Osteoblast (primary cell): ENCODE data around the gene PSMA6. TPM values are rescaled to one million over a fixed set of nuclear protein-coding genes. Genes with fewer than 3 reads are reported as not detected.

Experiments used
- DNase-seq: peaks from one replicate; pipeline ENCODE4 v3.0.0; 2011; ENCODE audit warnings: low spot score, mixed read lengths; ENCODE audit not compliant: insufficient read length; ENCODE audit errors: missing footprints
- H2AFZ ChIP-seq: 2 replicates; pipeline ENCODE4 v1.6.0; 2011; ENCODE audit warnings: mild to moderate bottlenecking, low read length
- H3K27ac ChIP-seq: 2 replicates; pipeline ENCODE4 v1.5.1; 2011; ENCODE audit warnings: mild to moderate bottlenecking, low read depth, low read length, moderate library complexity
- H3K27me3 ChIP-seq: 2 replicates; pipeline ENCODE4 v1.6.0; 2012; ENCODE audit warnings: mild to moderate bottlenecking, control low read depth, inconsistent platforms, low read length, moderate library complexity; ENCODE audit not compliant: insufficient read depth
- H3K36me3 ChIP-seq: 2 replicates; pipeline ENCODE4 v1.5.1; 2011; ENCODE audit warnings: mild to moderate bottlenecking, low read length, control low read depth, moderate library complexity; ENCODE audit not compliant: insufficient read depth
- H3K4me1 ChIP-seq: 2 replicates; pipeline ENCODE4 v1.5.1; 2011; ENCODE audit warnings: mild to moderate bottlenecking, low read length, control low read depth, moderate library complexity; ENCODE audit not compliant: insufficient read depth
- H3K4me2 ChIP-seq: 2 replicates; pipeline ENCODE4 v1.6.0; 2011; ENCODE audit warnings: mild to moderate bottlenecking, low read length; ENCODE audit not compliant: insufficient read depth
- H3K4me3 ChIP-seq: fragments of 200-600 bp; sonication (generic); 3 replicates; pipeline ENCODE4 v1.5.1; 2012; ENCODE audit warnings: mild to moderate bottlenecking, low read length, inconsistent platforms; ENCODE audit not compliant: insufficient read depth
- H3K79me2 ChIP-seq: 2 replicates; pipeline ENCODE4 v1.6.0; 2012; ENCODE audit warnings: mild to moderate bottlenecking, low read length, control low read depth, inconsistent platforms; ENCODE audit not compliant: insufficient read depth
- H3K9me3 ChIP-seq: 2 replicates; pipeline ENCODE4 v1.5.1; 2011; ENCODE audit warnings: low read depth, low read length, control low read depth
- H4K20me1 ChIP-seq: 2 replicates; pipeline ENCODE4 v1.6.0; 2012; ENCODE audit warnings: mild to moderate bottlenecking, low read length, control low read depth; ENCODE audit not compliant: insufficient read depth
- CTCF ChIP-seq: IDR thresholded peaks from 2 replicates; pipeline ENCODE4 v1.5.1; 2011; ENCODE audit warnings: mild to moderate bottlenecking, low read depth, low read length, moderate library complexity; ENCODE audit errors: extremely low read depth
- total RNA-seq: library from RNA; depleted of rRNA; stranded (reverse); fragments of >200 nt; gene quantifications from 2 replicates; pipeline ENCODE4 v1.2.3, GENCODE V29; 2012

The PSMA6 gene
- total RNA-seq, 1 donor, result 170 TPM

DNA sequence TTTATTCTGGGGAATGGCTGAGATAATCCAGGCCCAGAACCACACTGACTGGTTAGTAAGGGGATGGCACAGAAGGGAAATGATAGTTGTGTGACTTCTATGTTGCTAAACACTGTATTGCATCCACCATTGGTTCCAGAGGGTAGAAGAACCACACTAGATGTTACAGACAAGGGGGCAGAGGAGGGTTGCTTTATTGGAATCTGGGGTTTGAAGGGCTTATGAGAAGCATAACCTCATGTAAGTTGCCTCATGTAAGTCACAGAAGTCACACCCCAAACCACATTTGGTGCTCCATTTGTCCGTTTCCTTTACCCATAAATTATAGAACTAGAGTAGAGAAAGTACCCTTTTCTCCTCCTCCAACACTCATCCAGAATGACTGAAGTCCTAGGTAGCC is 5.5 kb upstream of the PSMA6 start:
- no peaks in the 10 kb centered on the region for H3K27me3 ChIP-seq
- H3K4me1 ChIP-seq, result no peaks in the 10 kb centered on the region
- TF ChIP-seq CTCF, result no peak
- no peaks in the 10 kb centered on the region for H4K20me1 ChIP-seq
- H3K4me2 ChIP-seq, result no peak overlapping the region
- no peak overlapping the region for H3K4me3 ChIP-seq
- no peak for DNase-seq
- H2AFZ ChIP-seq, result no peak overlapping the region
- H3K9me3 ChIP-seq, result no peaks in the 10 kb centered on the region
- H3K79me2 ChIP-seq, result no peaks in the 10 kb centered on the region
- no peak overlapping the region for H3K27ac ChIP-seq
- peaks cover 3% of the 10 kb centered on the region for H3K36me3 ChIP-seq

DNA sequence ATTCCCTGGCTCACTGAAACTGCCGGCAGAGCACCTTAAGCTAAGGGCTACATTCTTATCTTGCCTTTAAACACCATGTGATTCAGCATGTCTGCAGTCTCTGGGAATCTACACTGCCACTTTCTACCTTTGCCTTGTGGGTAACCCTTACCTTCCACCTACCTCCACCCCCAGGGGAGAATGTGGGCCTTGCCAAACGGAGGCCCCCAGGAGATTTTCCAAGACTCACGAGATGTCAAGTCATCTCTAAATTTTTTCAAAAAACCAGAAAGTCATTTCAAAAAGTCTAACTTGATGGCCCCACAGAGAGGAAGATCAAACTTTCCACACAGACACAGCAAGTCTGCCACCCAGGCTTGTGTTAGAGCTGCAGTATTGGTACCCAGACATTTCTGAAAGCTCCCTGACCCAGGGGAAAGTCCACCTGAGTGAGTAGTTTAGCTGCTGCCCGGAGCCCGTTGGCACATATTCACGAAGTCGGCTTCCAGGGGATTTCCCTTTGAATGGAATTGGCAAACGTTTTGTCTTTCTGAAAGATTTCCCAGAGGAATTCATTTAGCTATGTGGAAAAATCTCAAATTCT is 4.7 kb upstream of the PSMA6 start:
- Histone ChIP-seq H3K27me3 (no peaks in the 10 kb centered on the region), H3K4me3 (no peak overlapping the region), H4K20me1 (no peaks in the 10 kb centered on the region), H3K4me2 (no peak overlapping the region), H2AFZ (no peak overlapping the region), H3K4me1 (no peaks in the 10 kb centered on the region), H3K36me3 (no peaks in the 10 kb centered on the region), H3K27ac (no peak overlapping the region), H3K79me2 (peaks cover 3% of the 10 kb centered on the region), H3K9me3 (no peaks in the 10 kb centered on the region)
- TF ChIP-seq CTCF, result no peak
- DNase-seq, result peak; percentile 78

DNA sequence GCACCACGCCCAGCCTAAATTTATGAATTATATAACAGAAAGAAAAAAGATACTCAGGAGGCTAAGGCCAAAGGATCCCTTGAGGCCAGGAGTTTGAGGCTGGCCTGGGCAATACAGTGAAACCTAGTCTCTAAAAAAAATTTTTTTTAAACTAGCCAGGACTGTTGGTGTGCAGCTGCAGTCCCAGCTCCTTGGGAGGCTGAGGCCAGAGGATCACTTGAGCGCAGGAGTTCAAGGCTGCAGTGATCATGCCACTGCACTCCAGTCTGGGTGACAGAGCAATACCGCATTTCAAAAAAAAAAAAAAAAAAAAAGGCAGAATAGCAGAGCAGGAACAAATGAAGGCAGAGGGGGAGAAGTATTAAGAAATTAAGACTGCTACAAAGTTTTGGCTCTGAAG is 2.6 kb upstream of the PSMA6 start:
- no peak overlapping the region for H3K4me2 ChIP-seq
- TF ChIP-seq CTCF, result no peak
- no peaks in the 10 kb centered on the region for H3K36me3 ChIP-seq
- H3K79me2 ChIP-seq, result peaks cover 24% of the 10 kb centered on the region
- H3K27me3 ChIP-seq, result no peaks in the 10 kb centered on the region
- no peak overlapping the region for H3K4me3 ChIP-seq
- peaks cover 11% of the 10 kb centered on the region for H3K4me1 ChIP-seq
- no peak overlapping the region for H2AFZ ChIP-seq
- no peaks in the 10 kb centered on the region for H4K20me1 ChIP-seq
- no peak for DNase-seq
- H3K9me3 ChIP-seq, result no peaks in the 10 kb centered on the region
- no peak overlapping the region for H3K27ac ChIP-seq

GRCh38 chr14:35292770-35293561 is 784 bp downstream of the PSMA6 start:
- Histone ChIP-seq H3K79me2 (peaks cover 58% of the 10 kb centered on the region), H3K4me1 (peaks cover 12% of the 10 kb centered on the region), H3K9me3 (no peaks in the 10 kb centered on the region), H2AFZ (peak overlapping the region; percentile 97), H3K4me2 (peak overlapping the region; percentile 100), H3K27me3 (no peaks in the 10 kb centered on the region), H3K4me3 (peak overlapping the region; percentile 96), H3K36me3 (peaks cover 4% of the 10 kb centered on the region), H4K20me1 (peaks cover 12% of the 10 kb centered on the region), H3K27ac (peak overlapping the region; percentile 96)
- DNase-seq, result peak; percentile 73
- no peak for TF ChIP-seq CTCF
